ENCODE measurements around the gene SEPTIN5.
A peak's percentile ranks its signal among the peaks of the same experiment; 100 is the strongest.

Gene SEPTIN5

GRCh38 chr22:19727310-19728150 lies 13.2 kb downstream of the SEPTIN5 start:
- H3K4me3 ChIP-seq (ENCODE audit: control insufficient read depth, low read depth, low read length), result no peak overlapping the region
- no peak for DNase-seq (ENCODE audit: low read depth)
- TF ChIP-seq CTCF (conservative IDR thresholded peaks at IDR 0.05; ENCODE audit: control insufficient read depth, insufficient read depth, low read depth, low read length), result no peak

- no peak overlapping the region for H3K4me3 ChIP-seq (ENCODE audit: control insufficient read depth, low read depth, low read length)
- DNase-seq (ENCODE audit: low read depth), result no peak
- TF ChIP-seq CTCF (conservative IDR thresholded peaks at IDR 0.05; ENCODE audit: control insufficient read depth, insufficient read depth, low read depth, low read length), result no peak
Measured at GRCh38 chr22:19728271-19728670, 14.0 kb downstream of the SEPTIN5 start.

GRCh38 chr22:19728836-19729235 lies 14.5 kb downstream of the SEPTIN5 start:
- DNase-seq (ENCODE audit: low read depth), result no peak
- no peak overlapping the region for H3K4me3 ChIP-seq (ENCODE audit: control insufficient read depth, low read depth, low read length)
- no peak for TF ChIP-seq CTCF (conservative IDR thresholded peaks at IDR 0.05; ENCODE audit: control insufficient read depth, insufficient read depth, low read depth, low read length)

- TF ChIP-seq CTCF (conservative IDR thresholded peaks at IDR 0.05; ENCODE audit: control insufficient read depth, insufficient read depth, low read depth, low read length), result no peak
- no peak overlapping the region for H3K4me3 ChIP-seq (ENCODE audit: control insufficient read depth, low read depth, low read length)
- DNase-seq (ENCODE audit: low read depth), result no peak
Measured at GRCh38 chr22:19729507-19729906, 15.2 kb downstream of the SEPTIN5 start.

GRCh38 chr22:19730198-19730597 lies 15.9 kb downstream of the SEPTIN5 start:
- TF ChIP-seq CTCF (conservative IDR thresholded peaks at IDR 0.05; ENCODE audit: control insufficient read depth, insufficient read depth, low read depth, low read length), result no peak
- no peak for DNase-seq (ENCODE audit: low read depth)
- no peak overlapping the region for H3K4me3 ChIP-seq (ENCODE audit: control insufficient read depth, low read depth, low read length)

- H3K4me3 ChIP-seq (ENCODE audit: control insufficient read depth, low read depth, low read length), result peak overlapping the region; percentile 44
- peak; percentile 71 for DNase-seq (ENCODE audit: low read depth)
- TF ChIP-seq CTCF (conservative IDR thresholded peaks at IDR 0.05; ENCODE audit: control insufficient read depth, insufficient read depth, low read depth, low read length), result peak; percentile 80
Measured at GRCh38 chr22:19730655-19731360, 16.5 kb downstream of the SEPTIN5 start.
